IMR-90 (cell line): ENCODE results near the gene ZNF780B. TPM values are rescaled to one million over a fixed set of nuclear protein-coding genes. Genes with fewer than 3 reads are reported as not detected.

Experiments used
- ATAC-seq: fragments of 200-7000 bp; cut with Tn5 transposase; 2 replicates; pipeline ENCODE4 v1.9.1; 2020; ENCODE audit warnings: low read depth, mild to moderate bottlenecking, moderate library complexity
- BruUV-seq: library from RNA; stranded (reverse); fragments of 400-500 nt; replicated peaks from 2 replicates; lab custom pipeline; 2021; lab: Mats Ljungman, UMichigan
- CTCF ChIA-PET: fragments of 300-600 bp; formaldehyde crosslinking; extraction: SDS; loops from one replicate; lab custom pipeline; 2021; ENCODE audit warnings: antibody characterized with exemption; lab: Yijun Ruan, JAX
- POLR2A ChIA-PET: fragments of 300-600 bp; sonication (Branson Sonifier 250); formaldehyde crosslinking; loops from one replicate; lab custom pipeline; 2022; ENCODE audit warnings: antibody characterized with exemption; ENCODE audit not compliant: unreplicated experiment; lab: Charles Lee
- DNase-seq: peaks from one replicate; pipeline ENCODE4 v3.0.0; 2013
- H2AFZ ChIP-seq: replicated peaks from 2 replicates; pipeline ENCODE3; 2013; ENCODE audit warnings: low read length, mild to moderate bottlenecking; ENCODE audit not compliant: poor library complexity
- H2AK5ac ChIP-seq: 2 replicates; pipeline ENCODE4 v1.6.1; 2013; ENCODE audit warnings: low read depth, low read length, inconsistent platforms
- H2AK9ac ChIP-seq: replicated peaks from 2 replicates; pipeline ENCODE3; 2013; ENCODE audit warnings: mild to moderate bottlenecking, low read depth, low read length, moderate library complexity; ENCODE audit not compliant: poor library complexity
- H2BK120ac ChIP-seq: 2 replicates; pipeline ENCODE4 v1.6.1; 2013; ENCODE audit warnings: low read depth, low read length, inconsistent platforms
- H2BK15ac ChIP-seq: 3 replicates; pipeline ENCODE4 v1.6.1; 2013; ENCODE audit warnings: low read depth, low read length, inconsistent platforms
- H2BK20ac ChIP-seq: 2 replicates; pipeline ENCODE4 v1.6.1; 2013; ENCODE audit warnings: low read depth, mild to moderate bottlenecking, inconsistent platforms, low read length, moderate library complexity
- H2BK5ac ChIP-seq: 2 replicates; pipeline ENCODE4 v1.6.1; 2013; ENCODE audit warnings: mild to moderate bottlenecking, low read depth, low read length, inconsistent platforms; ENCODE audit not compliant: poor library complexity, severe bottlenecking
- H3K14ac ChIP-seq: replicated peaks from 2 replicates; pipeline ENCODE4 v1.6.1; 2013; ENCODE audit warnings: low read depth, low read length, inconsistent platforms
- H3K18ac ChIP-seq: 2 replicates; pipeline ENCODE4 v1.6.1; 2013; ENCODE audit warnings: low read depth, low read length, control low read depth
- H3K23ac ChIP-seq: 2 replicates; pipeline ENCODE4 v1.6.1; 2013; ENCODE audit warnings: low read depth, low read length, inconsistent platforms
- H3K27ac ChIP-seq: 2 replicates; pipeline ENCODE4 v1.5.1; 2013; ENCODE audit warnings: mild to moderate bottlenecking, control low read depth, low read length; ENCODE audit not compliant: insufficient read depth
- H3K27me3 ChIP-seq: 2 replicates; pipeline ENCODE4 v1.6.1; 2013; ENCODE audit warnings: low read length; ENCODE audit not compliant: control insufficient read depth, insufficient read depth
- H3K36me3 ChIP-seq: 2 replicates; pipeline ENCODE4 v1.6.1; 2013; ENCODE audit warnings: low read length, mixed read lengths; ENCODE audit not compliant: control insufficient read depth, insufficient read depth
- H3K4ac ChIP-seq: 2 replicates; pipeline ENCODE4 v1.6.1; 2013; ENCODE audit warnings: low read depth, low read length, inconsistent platforms
- H3K4me1 ChIP-seq: 2 replicates; pipeline ENCODE4 v1.6.1; 2013; ENCODE audit warnings: low read length, mixed read lengths; ENCODE audit not compliant: control insufficient read depth, insufficient read depth
- H3K4me2 ChIP-seq: 2 replicates; pipeline ENCODE4 v1.6.1; 2013; ENCODE audit warnings: low read depth, mild to moderate bottlenecking, control low read depth, low read length, moderate library complexity
- H3K4me3 ChIP-seq: 2 replicates; pipeline ENCODE4 v1.5.1; 2013; ENCODE audit warnings: low read depth, mild to moderate bottlenecking, control low read depth, low read length, moderate library complexity; ENCODE audit not compliant: insufficient read depth
- H3K56ac ChIP-seq: 2 replicates; pipeline ENCODE4 v1.6.1; 2013; ENCODE audit warnings: low read length, inconsistent platforms; ENCODE audit not compliant: insufficient read depth; ENCODE audit errors: extremely low read depth
- H3K79me1 ChIP-seq, 2 experiments: 2 replicates each; pipeline ENCODE4 v1.6.1; 2013; ENCODE audit warnings: low read length in 2 of 2, inconsistent platforms in 1 of 2, low read depth in 1 of 2
- H3K9ac ChIP-seq: 2 replicates; pipeline ENCODE4 v1.6.1; 2013; ENCODE audit warnings: low read depth, low read length, control low read depth
- H3K9me1 ChIP-seq: 2 replicates; pipeline ENCODE4 v1.6.1; 2013; ENCODE audit warnings: low read length, inconsistent platforms; ENCODE audit not compliant: insufficient read depth
- H3K9me3 ChIP-seq: 2 replicates; pipeline ENCODE4 v1.6.1; 2013; ENCODE audit warnings: low read length; ENCODE audit not compliant: control insufficient read depth, insufficient read depth
- H4K20me1 ChIP-seq: 2 replicates; pipeline ENCODE4 v1.6.1; 2013; ENCODE audit warnings: low read length, inconsistent platforms; ENCODE audit not compliant: insufficient read depth
- H4K5ac ChIP-seq: 2 replicates; pipeline ENCODE4 v1.6.1; 2013; ENCODE audit warnings: mild to moderate bottlenecking, low read depth, low read length, control low read depth
- H4K8ac ChIP-seq, 2 experiments: 2 replicates each; pipeline ENCODE4 v1.6.1; 2013; ENCODE audit warnings: low read depth in 2 of 2, low read length in 2 of 2, control low read depth in 1 of 2, inconsistent platforms in 1 of 2
- H4K91ac ChIP-seq: 2 replicates; pipeline ENCODE4 v1.6.1; 2013; ENCODE audit warnings: low read depth, low read length, inconsistent platforms; ENCODE audit not compliant: insufficient read depth
- BHLHE40 ChIP-seq: fragments of 150-350 bp; IDR thresholded peaks from 2 replicates; pipeline ENCODE4 v1.6.1; 2016; ENCODE audit warnings: mild to moderate bottlenecking, low read depth, low read length
- CEBPB ChIP-seq: IDR thresholded peaks from 2 replicates; pipeline ENCODE4 v1.6.1; 2012; ENCODE audit warnings: low read depth, low read length, improper control_type of control experiment
- CHD1 ChIP-seq: IDR thresholded peaks from 2 replicates; pipeline ENCODE4 v1.6.1; 2012; ENCODE audit warnings: low read depth, low read length, improper control_type of control experiment
- ELK1 ChIP-seq: fragments of 150-350 bp; IDR thresholded peaks from 2 replicates; pipeline ENCODE4 v1.6.1; 2016; ENCODE audit warnings: low read depth, mild to moderate bottlenecking, low read length, moderate library complexity, borderline replicate concordance
- FOS ChIP-seq: fragments of 150-350 bp; IDR thresholded peaks from 2 replicates; pipeline ENCODE4 v1.6.1; 2016; ENCODE audit warnings: low read depth, low read length
- MAFK ChIP-seq: IDR thresholded peaks from 2 replicates; pipeline ENCODE4 v1.6.1; 2012; ENCODE audit warnings: low read depth, low read length, improper control_type of control experiment
- MAZ ChIP-seq: IDR thresholded peaks from 2 replicates; pipeline ENCODE4 v1.6.1; 2012; ENCODE audit warnings: low read depth, mild to moderate bottlenecking, low read length, improper control_type of control experiment, moderate library complexity, borderline replicate concordance
- MXI1 ChIP-seq: IDR thresholded peaks from 2 replicates; pipeline ENCODE4 v1.6.1; 2012; ENCODE audit warnings: low read depth, mild to moderate bottlenecking, low read length, moderate library complexity, borderline replicate concordance
- POLR2A ChIP-seq: IDR thresholded peaks from 2 replicates; pipeline ENCODE4 v1.6.1; 2012; ENCODE audit warnings: mild to moderate bottlenecking, low read depth, low read length
- RAD21 ChIP-seq: IDR thresholded peaks from 2 replicates; pipeline ENCODE4 v1.6.1; 2012; ENCODE audit warnings: low read length, improper control_type of control experiment
- SMC3 ChIP-seq: fragments of 150-350 bp; IDR thresholded peaks from 2 replicates; pipeline ENCODE4 v1.6.1; 2016; ENCODE audit warnings: low read depth, mild to moderate bottlenecking, antibody characterized with exemption, low read length, moderate library complexity
- WGBS, 2 experiments: methylation state at CpG; one replicate each; pipeline versions ENCODE4 v1.1.5 to v1.1.7; 2013; ENCODE audit warnings: missing lambda C conversion rate in 2 of 2; ENCODE audit not compliant: insufficient read length in 1 of 2; ENCODE audit errors: extremely low coverage in 2 of 2; 5-methylcytosine and 5-hydroxymethylcytosine counted together
- dilution Hi-C: fragments of 300-500 bp; cut with HindIII; formaldehyde crosslinking; loops from one replicate; pipeline ENCODE4 v1.14.3; 2018; ENCODE audit warnings: low sequenced_read_pairs; ENCODE audit not compliant: unreplicated experiment
- in situ Hi-C: fragments of 300-500 bp; cut with MboI; formaldehyde crosslinking; loops from 3 replicates; pipeline ENCODE4 v1.14.3; 2019; ENCODE audit warnings: low sequenced_read_pairs, inconsistent platforms, mixed read lengths
- intact Hi-C: fragments of 100-400 bp; cut with micrococcal nuclease; formaldehyde crosslinking; loops from 2 replicates; pipeline ENCODE4 v1.10.0; 2022
- polyA plus RNA-seq, 3 experiments: library from polyadenylated mRNA; depleted of rRNA; stranded (reverse); fragments of >200 nt; gene quantifications; 2 replicates each; pipeline ENCODE4 v1.2.3, GENCODE V29; 2012; ENCODE audit warnings: low replicate concordance in 1 of 3
- total RNA-seq: library from RNA; depleted of rRNA; stranded (reverse); fragments of >200 nt; gene quantifications from 2 replicates; pipeline ENCODE4 v1.2.3, GENCODE V29; 2012
- TF ChIP-seq, protein P1 (sequence below): fragments of 150-350 bp; IDR thresholded peaks from 2 replicates; pipeline ENCODE4 v1.6.1; 2017; ENCODE audit warnings: mild to moderate bottlenecking, antibody characterized with exemption, low read length, low read depth

The ZNF780B gene
- total and polyA plus RNA-seq, 2 of the 4 experiments (the other 2 are of a cell fraction): 3.7 to 19.9 TPM

DNA sequence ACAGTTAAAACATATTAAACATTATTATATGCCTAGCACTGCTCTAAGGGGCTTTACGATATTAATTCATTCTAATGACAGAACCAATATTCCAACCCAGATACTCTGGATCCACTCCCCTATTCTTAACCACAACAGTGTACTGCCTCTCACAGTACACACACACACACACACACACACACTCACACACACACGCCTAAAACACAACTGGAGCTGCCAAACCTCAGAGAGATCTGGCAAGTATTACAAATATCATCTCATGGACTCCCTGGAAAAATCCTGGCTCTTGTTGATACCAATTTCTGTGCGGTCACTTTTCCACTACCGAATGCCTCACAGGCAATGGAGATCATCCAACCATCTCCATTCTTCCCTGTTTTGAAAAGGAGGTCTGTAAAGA lies 33.4 kb upstream of the ZNF780B start:
- Histone ChIP-seq H2BK15ac (no peak overlapping the region), H3K36me3 (peaks cover 3% of the 10 kb centered on the region; the same call in 1 of the 2 replicates), H3K4me2 (peak overlapping the region; percentile 88), H2BK20ac (no peak overlapping the region), H2AK5ac (no peak overlapping the region), H3K4ac (no peak overlapping the region), H3K9me1 (peaks cover 5% of the 10 kb centered on the region; the same call in 1 of the 2 replicates), H3K4me1 (no peaks in the 10 kb centered on the region), H3K27ac (no peak overlapping the region), H2AK9ac (no peak overlapping the region), H3K9me3 (no peaks in the 10 kb centered on the region), H3K14ac (no peak overlapping the region), H2AFZ (no peak overlapping the region), H2BK120ac (no peak overlapping the region), H3K9ac (peak overlapping the region; percentile 54; the same call in 1 of the 2 replicates), H4K20me1 (no peaks in the 10 kb centered on the region), H3K4me3 (no peak overlapping the region), H3K56ac (no peak overlapping the region), H4K5ac (no peak overlapping the region), H2BK5ac (no peak overlapping the region), H4K8ac (no peak overlapping the region; a peak in 1 of 4 replicates), H3K23ac (peak overlapping the region; percentile 89; the same call in 1 of the 2 replicates), H3K18ac (no peak overlapping the region), H3K27me3 (no peaks in the 10 kb centered on the region), H3K79me1 (peaks cover 15 to 27% of the 10 kb centered on the region in 2 experiments), H4K91ac (no peak overlapping the region)
- dilution Hi-C loops: no loop called here
- in situ Hi-C loops: no loop called here
- intact Hi-C loops: no loop called here
- ATAC-seq: no peak
- BruUV-seq: no TSS peak
- WGBS, 2 experiments: no CpG with 5 or more reads among the region's 4 CpGs
- TF ChIP-seq BHLHE40 (no peak), CEBPB (no peak), MAFK (no peak), ELK1 (no peak), MAZ (no peak), CHD1 (no peak), SMC3 (no peak), POLR2A (no peak), MXI1 (no peak), RAD21 (no peak), FOS (no peak)
- TF ChIP-seq, protein P1, sequence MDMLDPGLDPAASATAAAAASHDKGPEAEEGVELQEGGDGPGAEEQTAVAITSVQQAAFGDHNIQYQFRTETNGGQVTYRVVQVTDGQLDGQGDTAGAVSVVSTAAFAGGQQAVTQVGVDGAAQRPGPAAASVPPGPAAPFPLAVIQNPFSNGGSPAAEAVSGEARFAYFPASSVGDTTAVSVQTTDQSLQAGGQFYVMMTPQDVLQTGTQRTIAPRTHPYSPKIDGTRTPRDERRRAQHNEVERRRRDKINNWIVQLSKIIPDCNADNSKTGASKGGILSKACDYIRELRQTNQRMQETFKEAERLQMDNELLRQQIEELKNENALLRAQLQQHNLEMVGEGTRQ: no peak
- ChIA-PET POLR2A (interaction anchor here (0.6 kb wide), 1 partner anchor 706 kb away, joined by 8 read pairs; no protein-coding TSS in a partner anchor), CTCF (no interaction called here)
- DNase-seq: peak; percentile 8
